Caco-2 (cell line): ENCODE measurements around the gene RHOV. TPM values are rescaled to one million over a fixed set of nuclear protein-coding genes. Genes with fewer than 3 reads are reported as not detected.

ENCODE experiments used
- BruUV-seq: library from RNA; stranded (reverse); fragments of 400-500 nt; replicated peaks from 2 replicates; lab custom pipeline; 2021; lab: Mats Ljungman, UMichigan
- CTCF ChIA-PET: fragments of 300-600 bp; sonication (Branson Sonifier 250); formaldehyde crosslinking; loops from one replicate; lab custom pipeline; 2022; ENCODE audit warnings: antibody characterized with exemption; lab: Charles Lee
- POLR2A ChIA-PET: fragments of 300-600 bp; sonication (Branson Sonifier 250); formaldehyde crosslinking; loops from one replicate; lab custom pipeline; 2022; ENCODE audit warnings: antibody characterized with exemption; lab: Charles Lee
- DNase-seq, 2 experiments: peaks; one replicate each; pipeline versions ENCODE4 v3.0.0 to v3.0.0-alpha.2; 2020 to 2022
- H3K27me3 ChIP-seq: replicated peaks from 2 replicates; pipeline ENCODE4 v1.6.0; 2011; ENCODE audit warnings: low read length; ENCODE audit not compliant: control insufficient read depth, insufficient read depth
- H3K36me3 ChIP-seq: 2 replicates; pipeline ENCODE4 v1.5.1; 2011; ENCODE audit warnings: low read length; ENCODE audit not compliant: control insufficient read depth, insufficient read depth
- H3K4me1 ChIP-seq: fragments of 250-450 bp; sonication (Bioruptor Pico); 2 replicates; pipeline ENCODE4 v1.5.1; 2020; ENCODE audit warnings: mild to moderate bottlenecking
- H3K4me3 ChIP-seq: 2 replicates; pipeline ENCODE4 v1.5.1; 2011; ENCODE audit warnings: low read depth, mild to moderate bottlenecking, control low read depth, low read length
- H3K9me3 ChIP-seq: fragments of 250-450 bp; sonication (Bioruptor Pico); 2 replicates; pipeline ENCODE4 v1.5.1; 2020; ENCODE audit warnings: mild to moderate bottlenecking, moderate library complexity
- H3K27ac Mint-ChIP-seq: one replicate; pipeline ENCODE4 v1.8.0; 2022; ENCODE audit warnings: mixed read lengths; ENCODE audit not compliant: unreplicated experiment
- H3K27me3 Mint-ChIP-seq: one replicate; pipeline ENCODE4 v1.8.0; 2022; ENCODE audit warnings: mixed read lengths; ENCODE audit not compliant: insufficient read depth, unreplicated experiment
- H3K36me3 Mint-ChIP-seq: one replicate; pipeline ENCODE4 v1.8.0; 2022; ENCODE audit warnings: mild to moderate bottlenecking, mixed read lengths; ENCODE audit not compliant: insufficient read depth, unreplicated experiment
- H3K4me1 Mint-ChIP-seq: one replicate; pipeline ENCODE4 v1.8.0; 2022; ENCODE audit warnings: low read depth, mixed read lengths; ENCODE audit not compliant: unreplicated experiment
- H3K4me3 Mint-ChIP-seq: one replicate; pipeline ENCODE4 v1.8.0; 2022; ENCODE audit warnings: mild to moderate bottlenecking, moderate library complexity, mixed read lengths; ENCODE audit not compliant: unreplicated experiment
- H3K9me3 Mint-ChIP-seq: one replicate; pipeline ENCODE4 v1.8.0; 2022; ENCODE audit warnings: mixed read lengths; ENCODE audit not compliant: unreplicated experiment
- intact Hi-C: fragments of 100-400 bp; cut with micrococcal nuclease; formaldehyde crosslinking; loops from one replicate; pipeline ENCODE4 v1.10.0; 2022; ENCODE audit not compliant: unreplicated experiment
- total RNA-seq: library from RNA; stranded (reverse); gene quantifications from 2 replicates; pipeline ENCODE4 v1.2.3, GENCODE V29; 2022
- TF ChIP-seq, protein P1 (sequence below), 2 experiments: fragments of 200-600 bp in 1 of 2; IDR thresholded peaks; 1 replicate in 1 of 2; 2 replicates in 1 of 2; pipeline versions ENCODE4 v1.5.1 to v1.8.0; 2011 to 2022; ENCODE audit warnings: antibody characterized with exemption in 1 of 2, control low read depth in 1 of 2, inconsistent platforms in 1 of 2, low read depth in 1 of 2, low read length in 1 of 2, mild to moderate bottlenecking in 1 of 2, moderate library complexity in 1 of 2; ENCODE audit not compliant: insufficient read depth in 1 of 2, severe bottlenecking in 1 of 2, unreplicated experiment in 1 of 2

The RHOV gene
- total RNA-seq, 1 experiment from 2014 or later = 4.4 TPM

DNA sequence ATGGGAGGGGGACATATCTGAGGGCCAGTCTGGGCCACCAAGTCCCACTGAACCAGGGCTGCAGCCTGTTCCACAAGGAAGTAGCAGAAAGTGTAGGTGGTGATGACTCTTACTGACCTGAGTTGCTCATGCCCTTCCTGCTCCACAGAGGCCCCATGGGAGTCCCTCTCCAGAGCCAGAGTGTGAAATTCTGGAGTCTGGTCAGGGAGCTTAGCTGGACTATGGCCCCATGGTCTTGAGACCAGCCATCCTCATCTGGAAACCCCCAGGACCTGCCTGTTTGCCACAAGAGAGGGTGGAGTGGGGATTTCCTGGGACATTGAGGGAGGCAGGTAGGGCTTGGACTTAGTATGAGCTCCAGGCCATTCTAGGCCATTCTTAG, 27.2 kb downstream of the RHOV start:
- BruUV-seq = no TSS peak
- Mint-ChIP-seq H3K27me3 (no peaks in the 10 kb centered on the region), H3K9me3 (no peaks in the 10 kb centered on the region), H3K36me3 (peaks cover 54% of the 10 kb centered on the region), H3K4me1 (peaks cover 24% of the 10 kb centered on the region), H3K4me3 (peak overlapping the region; percentile 99), H3K27ac (peak overlapping the region; percentile 93)
- H3K27me3 ChIP-seq = no peaks in the 10 kb centered on the region
- peaks cover 5% of the 10 kb centered on the region for H3K36me3 ChIP-seq
- TF ChIP-seq, protein P1, sequence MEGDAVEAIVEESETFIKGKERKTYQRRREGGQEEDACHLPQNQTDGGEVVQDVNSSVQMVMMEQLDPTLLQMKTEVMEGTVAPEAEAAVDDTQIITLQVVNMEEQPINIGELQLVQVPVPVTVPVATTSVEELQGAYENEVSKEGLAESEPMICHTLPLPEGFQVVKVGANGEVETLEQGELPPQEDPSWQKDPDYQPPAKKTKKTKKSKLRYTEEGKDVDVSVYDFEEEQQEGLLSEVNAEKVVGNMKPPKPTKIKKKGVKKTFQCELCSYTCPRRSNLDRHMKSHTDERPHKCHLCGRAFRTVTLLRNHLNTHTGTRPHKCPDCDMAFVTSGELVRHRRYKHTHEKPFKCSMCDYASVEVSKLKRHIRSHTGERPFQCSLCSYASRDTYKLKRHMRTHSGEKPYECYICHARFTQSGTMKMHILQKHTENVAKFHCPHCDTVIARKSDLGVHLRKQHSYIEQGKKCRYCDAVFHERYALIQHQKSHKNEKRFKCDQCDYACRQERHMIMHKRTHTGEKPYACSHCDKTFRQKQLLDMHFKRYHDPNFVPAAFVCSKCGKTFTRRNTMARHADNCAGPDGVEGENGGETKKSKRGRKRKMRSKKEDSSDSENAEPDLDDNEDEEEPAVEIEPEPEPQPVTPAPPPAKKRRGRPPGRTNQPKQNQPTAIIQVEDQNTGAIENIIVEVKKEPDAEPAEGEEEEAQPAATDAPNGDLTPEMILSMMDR (IDR thresholded peaks at IDR 0.05; ENCODE audit: insufficient read depth in 1 of 2, low read depth in 1 of 2, low read length in 1 of 2, severe bottlenecking in 1 of 2, unreplicated experiment in 1 of 2) = no peak
- H3K9me3 ChIP-seq = no peaks in the 10 kb centered on the region
- intact Hi-C loops = loop anchor here (1.0 to 2.0 kb wide), 4 partner anchors 10 to 54 kb away; partner anchors contain the start of genes DNAJC17 and ZFYVE19
- H3K4me3 ChIP-seq = peak overlapping the region; percentile 85
- ChIA-PET CTCF (interaction anchor here (0.6 to 3.0 kb wide), 8 partner anchors 12 to 64 kb away, joined by 3 to 46 read pairs (median 6); partner anchors contain the start of genes DNAJC17, RHOV, VPS18 and ZFYVE19), POLR2A (interaction anchor here (0.6 to 1.1 kb wide), 4 partner anchors 11 to 48 kb away, joined by 3 to 8 read pairs (median 4); partner anchors contain the start of genes DNAJC17, RHOV, VPS18 and ZFYVE19)
- peaks cover 39% of the 10 kb centered on the region for H3K4me1 ChIP-seq
- no peak for DNase-seq

DNA sequence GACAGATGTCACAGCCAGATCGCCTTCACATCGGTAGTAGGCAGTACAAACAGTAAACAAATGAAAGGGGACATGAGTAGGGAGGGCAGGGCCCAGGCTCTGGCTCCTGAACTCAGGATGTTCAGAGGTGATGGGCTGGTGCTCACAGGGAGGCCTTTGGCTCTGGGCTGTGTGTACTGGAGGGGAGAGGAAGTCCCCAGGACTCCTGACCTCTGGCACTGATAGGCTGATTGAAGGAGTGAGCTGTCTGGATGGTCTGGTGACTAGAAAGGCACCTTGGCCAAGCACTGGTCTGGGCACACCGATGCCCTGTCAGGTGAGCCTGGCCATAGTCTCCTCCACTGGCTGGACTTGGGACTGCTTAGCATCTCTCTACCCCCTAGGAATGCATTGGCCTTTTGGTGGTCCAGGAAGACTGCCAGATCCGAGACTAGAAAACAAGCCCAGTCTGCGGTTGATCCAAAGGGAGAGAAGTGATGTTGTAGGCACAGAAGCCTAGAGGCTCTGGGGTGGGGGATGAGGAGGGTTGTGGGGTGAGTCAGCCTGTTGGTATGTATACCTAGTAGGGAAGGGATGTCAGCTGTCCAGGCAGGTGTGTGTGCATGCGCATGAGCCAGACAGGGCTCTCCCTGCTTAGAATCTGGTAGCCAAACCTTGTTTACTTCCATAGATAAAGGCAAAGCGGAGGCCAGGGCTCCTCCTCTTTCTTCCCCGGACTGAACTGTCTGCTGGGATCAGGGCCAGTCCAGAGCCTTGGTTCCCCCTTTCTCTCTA, 28.3 kb downstream of the RHOV start:
- ChIA-PET CTCF (interaction anchor here (1.0 to 3.0 kb wide), 3 partner anchors 13 to 48 kb away, joined by 4 to 46 read pairs (median 12); partner anchors contain the start of gene VPS18), POLR2A (interaction anchor here (0.8 to 3.8 kb wide), 3 partner anchors 12 to 38 kb away, joined by 4 to 23 read pairs (median 6); partner anchors contain the start of genes DNAJC17 and ZFYVE19)
- H3K27me3 ChIP-seq = no peaks in the 10 kb centered on the region
- peak overlapping the region; percentile 99 for H3K4me3 Mint-ChIP-seq
- TF ChIP-seq, protein P1 (IDR thresholded peaks at IDR 0.05; ENCODE audit: insufficient read depth in 1 of 2, low read depth in 1 of 2, low read length in 1 of 2, severe bottlenecking in 1 of 2, unreplicated experiment in 1 of 2) = no peak
- peak; percentile 90 to 95 for DNase-seq
- H3K36me3 Mint-ChIP-seq = peaks cover 43% of the 10 kb centered on the region
- H3K27ac Mint-ChIP-seq = peak overlapping the region; percentile 93
- no peaks in the 10 kb centered on the region for H3K9me3 Mint-ChIP-seq
- peaks cover 5% of the 10 kb centered on the region for H3K36me3 ChIP-seq
- no peaks in the 10 kb centered on the region for H3K27me3 Mint-ChIP-seq
- H3K4me3 ChIP-seq = peak overlapping the region; percentile 85
- peaks cover 34% of the 10 kb centered on the region for H3K4me1 ChIP-seq
- H3K9me3 ChIP-seq = no peaks in the 10 kb centered on the region
- TSS peak; percentile 37 for BruUV-seq
- peaks cover 14% of the 10 kb centered on the region for H3K4me1 Mint-ChIP-seq
- intact Hi-C loops = loop anchor here (1.0 to 2.0 kb wide), 3 partner anchors 19 to 53 kb away; partner anchors contain the start of genes DNAJC17 and ZFYVE19

DNA sequence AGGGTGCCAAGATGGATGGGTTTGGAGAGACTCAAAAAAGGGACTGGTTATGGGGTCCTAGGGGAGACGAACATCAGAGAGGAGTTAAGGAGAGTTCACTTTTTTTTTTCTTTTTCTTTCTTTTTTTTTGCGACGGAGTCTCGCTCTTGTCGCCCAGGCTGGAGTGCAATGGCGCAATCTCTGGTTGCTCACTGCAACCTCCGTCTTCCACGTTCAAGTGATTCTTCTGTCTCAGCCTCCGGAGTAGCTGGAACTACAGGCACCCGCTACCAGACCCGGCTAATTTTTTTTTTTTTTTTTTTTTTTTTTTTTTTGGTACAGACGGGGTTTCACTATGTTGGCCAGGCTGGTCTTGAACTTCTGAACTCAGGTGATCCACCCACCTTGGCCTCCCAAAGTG, 29.0 kb downstream of the RHOV start:
- Mint-ChIP-seq H3K4me1 (peaks cover 9% of the 10 kb centered on the region), H3K9me3 (no peaks in the 10 kb centered on the region), H3K36me3 (peaks cover 36% of the 10 kb centered on the region), H3K27me3 (no peaks in the 10 kb centered on the region), H3K27ac (peak overlapping the region; percentile 93), H3K4me3 (peak overlapping the region; percentile 99)
- Histone ChIP-seq H3K9me3 (no peaks in the 10 kb centered on the region), H3K4me1 (peaks cover 34% of the 10 kb centered on the region), H3K36me3 (peaks cover 4% of the 10 kb centered on the region), H3K27me3 (no peaks in the 10 kb centered on the region), H3K4me3 (peak overlapping the region; percentile 85)
- TF ChIP-seq, protein P1 (IDR thresholded peaks at IDR 0.05; ENCODE audit: insufficient read depth in 1 of 2, low read depth in 1 of 2, low read length in 1 of 2, severe bottlenecking in 1 of 2, unreplicated experiment in 1 of 2) = no peak
- no peak for DNase-seq
- intact Hi-C loops = no loop called here
- POLR2A ChIA-PET = interaction anchor here (0.6 to 3.8 kb wide), 6 partner anchors 12 to 270 kb away, joined by 3 to 23 read pairs (median 6); partner anchors contain the start of genes DNAJC17 and ZFYVE19
- no TSS peak for BruUV-seq
- CTCF ChIA-PET = interaction anchor here (1.1 to 3.0 kb wide), 5 partner anchors 12 to 108 kb away, joined by 3 to 12 read pairs (median 5); partner anchors contain the start of genes CHAC1 and VPS18
